Measurements from ENCODE around the gene IL27RA. TPM values are rescaled to one million over a fixed set of nuclear protein-coding genes. Genes with fewer than 3 reads are reported as not detected.

IL27RA gene
- total and polyA plus RNA-seq, 2 experiments from 2014 or later: 7.7 to 11.4 TPM

DNA sequence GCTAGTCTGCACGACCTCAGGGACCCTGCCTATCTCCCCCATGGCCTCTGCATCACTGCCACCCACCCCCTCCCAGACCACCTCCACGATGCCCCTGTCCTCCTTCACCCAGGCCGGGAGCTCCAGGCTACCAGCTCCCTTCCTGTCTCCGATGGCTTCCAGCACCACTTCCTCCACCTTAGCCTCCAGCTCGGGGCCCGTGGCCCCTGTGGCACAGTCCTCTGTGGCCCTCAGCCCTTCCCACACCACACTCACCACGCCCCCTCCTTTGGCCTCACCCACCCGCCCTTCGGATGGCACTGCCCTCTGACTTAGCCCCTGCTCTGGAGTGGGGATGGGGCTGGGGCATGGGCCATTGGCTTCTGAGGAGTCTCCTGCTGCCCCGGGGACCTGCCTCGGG lies 23.2 kb downstream of the IL27RA start:
- Mint-ChIP-seq H3K9me3 (no peaks in the 10 kb centered on the region; the same call in 2 of the 3 replicates), H3K4me3 (no peak overlapping the region), H3K27ac (no peak overlapping the region), H3K36me3 (ENCODE audit: low read depth) (peaks cover 24% of the 10 kb centered on the region), H3K4me1 (peaks cover 9% of the 10 kb centered on the region; the same call in 2 of the 3 replicates), H3K27me3 (ENCODE audit: insufficient read depth, low read depth, poor library complexity) (peaks cover 31% of the 10 kb centered on the region)
- ATAC-seq (no peak), DNase-seq (ENCODE audit: low spot score) (no peak)
- no peak overlapping the region for H3K4me3 ChIP-seq
- H3F3A ChIP-seq (replicated peaks; ENCODE audit: low read depth): no peaks in the 10 kb centered on the region; the same call in 1 of the 2 replicates
- no peak overlapping the region for H3K27ac ChIP-seq (ENCODE audit: low read depth)
- no peak for TF ChIP-seq NANOG (IDR thresholded peaks at IDR 0.05; ENCODE audit: borderline replicate concordance)
- TF ChIP-seq, protein P1, sequence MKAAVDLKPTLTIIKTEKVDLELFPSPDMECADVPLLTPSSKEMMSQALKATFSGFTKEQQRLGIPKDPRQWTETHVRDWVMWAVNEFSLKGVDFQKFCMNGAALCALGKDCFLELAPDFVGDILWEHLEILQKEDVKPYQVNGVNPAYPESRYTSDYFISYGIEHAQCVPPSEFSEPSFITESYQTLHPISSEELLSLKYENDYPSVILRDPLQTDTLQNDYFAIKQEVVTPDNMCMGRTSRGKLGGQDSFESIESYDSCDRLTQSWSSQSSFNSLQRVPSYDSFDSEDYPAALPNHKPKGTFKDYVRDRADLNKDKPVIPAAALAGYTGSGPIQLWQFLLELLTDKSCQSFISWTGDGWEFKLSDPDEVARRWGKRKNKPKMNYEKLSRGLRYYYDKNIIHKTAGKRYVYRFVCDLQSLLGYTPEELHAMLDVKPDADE (IDR thresholded peaks at IDR 0.05): no peak
- H3K4me1 ChIP-seq (ENCODE audit: insufficient read depth): peaks cover 4% of the 10 kb centered on the region; the same call in 1 of the 2 replicates
- no peaks in the 10 kb centered on the region for H3K79me2 ChIP-seq (replicated peaks; ENCODE audit: insufficient read depth)
- H3K36me3 ChIP-seq (ENCODE audit: insufficient read depth): no peaks in the 10 kb centered on the region
- no peak overlapping the region for H3K4me2 ChIP-seq
- no peak overlapping the region for H2AFZ ChIP-seq
- H3K27me3 ChIP-seq (ENCODE audit: insufficient read depth): peaks cover 22% of the 10 kb centered on the region
- H3K9me2 ChIP-seq (ENCODE audit: insufficient read depth): no peaks in the 10 kb centered on the region
- no peaks in the 10 kb centered on the region; the same call in 1 of the 2 replicates for H4K20me1 ChIP-seq (replicated peaks; ENCODE audit: insufficient read depth)

DNA sequence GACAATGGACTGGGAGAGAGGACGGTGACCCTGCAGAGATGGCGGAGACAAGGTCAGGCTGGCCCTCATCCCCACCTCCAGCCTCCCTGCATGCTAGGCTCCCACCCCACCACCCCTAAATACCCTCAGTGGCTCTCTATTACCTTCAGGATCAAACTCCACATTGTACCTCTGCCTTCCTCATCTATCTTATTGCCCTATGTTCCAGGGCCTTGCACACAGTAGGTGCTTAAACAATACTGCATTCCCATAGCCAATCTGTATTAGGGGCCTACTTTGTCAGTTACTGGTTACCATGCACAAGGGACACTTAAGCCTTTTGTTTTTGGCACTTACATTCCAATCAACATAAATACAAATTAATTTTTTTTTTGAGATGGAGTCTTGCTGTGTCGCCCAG lies 23.8 kb downstream of the IL27RA start:
- no peak overlapping the region for H2AFZ ChIP-seq
- TF ChIP-seq EZH2 (IDR thresholded peaks at IDR 0.05; ENCODE audit: low read depth, unreplicated experiment) (no peak), NANOG (IDR thresholded peaks at IDR 0.05; ENCODE audit: borderline replicate concordance) (no peak), STAT1 (IDR thresholded peaks at IDR 0.05; ENCODE audit: unreplicated experiment) (no peak), ZNF331 (CRISPR knock-in tag; IDR thresholded peaks at IDR 0.05; ENCODE audit: low read depth) (no peak), JUNB (IDR thresholded peaks at IDR 0.05; ENCODE audit: unreplicated experiment) (no peak), ZNF114 (CRISPR knock-in tag; IDR thresholded peaks at IDR 0.05) (no peak)
- TF ChIP-seq, protein P2, sequence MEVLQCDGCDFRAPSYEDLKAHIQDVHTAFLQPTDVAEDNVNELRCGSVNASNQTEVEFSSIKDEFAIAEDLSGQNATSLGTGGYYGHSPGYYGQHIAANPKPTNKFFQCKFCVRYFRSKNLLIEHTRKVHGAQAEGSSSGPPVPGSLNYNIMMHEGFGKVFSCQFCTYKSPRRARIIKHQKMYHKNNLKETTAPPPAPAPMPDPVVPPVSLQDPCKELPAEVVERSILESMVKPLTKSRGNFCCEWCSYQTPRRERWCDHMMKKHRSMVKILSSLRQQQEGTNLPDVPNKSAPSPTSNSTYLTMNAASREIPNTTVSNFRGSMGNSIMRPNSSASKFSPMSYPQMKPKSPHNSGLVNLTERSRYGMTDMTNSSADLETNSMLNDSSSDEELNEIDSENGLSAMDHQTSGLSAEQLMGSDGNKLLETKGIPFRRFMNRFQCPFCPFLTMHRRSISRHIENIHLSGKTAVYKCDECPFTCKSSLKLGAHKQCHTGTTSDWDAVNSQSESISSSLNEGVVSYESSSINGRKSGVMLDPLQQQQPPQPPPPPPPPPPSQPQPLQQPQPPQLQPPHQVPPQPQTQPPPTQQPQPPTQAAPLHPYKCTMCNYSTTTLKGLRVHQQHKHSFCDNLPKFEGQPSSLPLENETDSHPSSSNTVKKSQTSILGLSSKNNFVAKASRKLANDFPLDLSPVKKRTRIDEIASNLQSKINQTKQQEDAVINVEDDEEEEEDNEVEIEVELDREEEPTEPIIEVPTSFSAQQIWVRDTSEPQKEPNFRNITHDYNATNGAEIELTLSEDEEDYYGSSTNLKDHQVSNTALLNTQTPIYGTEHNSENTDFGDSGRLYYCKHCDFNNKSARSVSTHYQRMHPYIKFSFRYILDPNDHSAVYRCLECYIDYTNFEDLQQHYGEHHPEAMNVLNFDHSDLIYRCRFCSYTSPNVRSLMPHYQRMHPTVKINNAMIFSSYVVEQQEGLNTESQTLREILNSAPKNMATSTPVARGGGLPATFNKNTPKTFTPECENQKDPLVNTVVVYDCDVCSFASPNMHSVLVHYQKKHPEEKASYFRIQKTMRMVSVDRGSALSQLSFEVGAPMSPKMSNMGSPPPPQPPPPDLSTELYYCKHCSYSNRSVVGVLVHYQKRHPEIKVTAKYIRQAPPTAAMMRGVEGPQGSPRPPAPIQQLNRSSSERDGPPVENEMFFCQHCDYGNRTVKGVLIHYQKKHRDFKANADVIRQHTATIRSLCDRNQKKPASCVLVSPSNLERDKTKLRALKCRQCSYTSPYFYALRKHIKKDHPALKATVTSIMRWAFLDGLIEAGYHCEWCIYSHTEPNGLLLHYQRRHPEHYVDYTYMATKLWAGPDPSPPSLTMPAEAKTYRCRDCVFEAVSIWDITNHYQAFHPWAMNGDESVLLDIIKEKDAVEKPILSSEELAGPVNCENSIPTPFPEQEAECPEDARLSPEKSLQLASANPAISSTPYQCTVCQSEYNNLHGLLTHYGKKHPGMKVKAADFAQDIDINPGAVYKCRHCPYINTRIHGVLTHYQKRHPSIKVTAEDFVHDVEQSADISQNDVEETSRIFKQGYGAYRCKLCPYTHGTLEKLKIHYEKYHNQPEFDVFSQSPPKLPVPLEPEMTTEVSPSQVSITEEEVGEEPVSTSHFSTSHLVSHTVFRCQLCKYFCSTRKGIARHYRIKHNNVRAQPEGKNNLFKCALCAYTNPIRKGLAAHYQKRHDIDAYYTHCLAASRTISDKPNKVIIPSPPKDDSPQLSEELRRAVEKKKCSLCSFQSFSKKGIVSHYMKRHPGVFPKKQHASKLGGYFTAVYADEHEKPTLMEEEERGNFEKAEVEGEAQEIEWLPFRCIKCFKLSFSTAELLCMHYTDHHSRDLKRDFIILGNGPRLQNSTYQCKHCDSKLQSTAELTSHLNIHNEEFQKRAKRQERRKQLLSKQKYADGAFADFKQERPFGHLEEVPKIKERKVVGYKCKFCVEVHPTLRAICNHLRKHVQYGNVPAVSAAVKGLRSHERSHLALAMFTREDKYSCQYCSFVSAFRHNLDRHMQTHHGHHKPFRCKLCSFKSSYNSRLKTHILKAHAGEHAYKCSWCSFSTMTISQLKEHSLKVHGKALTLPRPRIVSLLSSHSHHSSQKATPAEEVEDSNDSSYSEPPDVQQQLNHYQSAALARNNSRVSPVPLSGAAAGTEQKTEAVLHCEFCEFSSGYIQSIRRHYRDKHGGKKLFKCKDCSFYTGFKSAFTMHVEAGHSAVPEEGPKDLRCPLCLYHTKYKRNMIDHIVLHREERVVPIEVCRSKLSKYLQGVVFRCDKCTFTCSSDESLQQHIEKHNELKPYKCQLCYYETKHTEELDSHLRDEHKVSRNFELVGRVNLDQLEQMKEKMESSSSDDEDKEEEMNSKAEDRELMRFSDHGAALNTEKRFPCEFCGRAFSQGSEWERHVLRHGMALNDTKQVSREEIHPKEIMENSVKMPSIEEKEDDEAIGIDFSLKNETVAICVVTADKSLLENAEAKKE (CRISPR knock-in tag; IDR thresholded peaks at IDR 0.05): no peak
- TF ChIP-seq, protein P1 (IDR thresholded peaks at IDR 0.05): no peak
- TF ChIP-seq, protein P3, sequence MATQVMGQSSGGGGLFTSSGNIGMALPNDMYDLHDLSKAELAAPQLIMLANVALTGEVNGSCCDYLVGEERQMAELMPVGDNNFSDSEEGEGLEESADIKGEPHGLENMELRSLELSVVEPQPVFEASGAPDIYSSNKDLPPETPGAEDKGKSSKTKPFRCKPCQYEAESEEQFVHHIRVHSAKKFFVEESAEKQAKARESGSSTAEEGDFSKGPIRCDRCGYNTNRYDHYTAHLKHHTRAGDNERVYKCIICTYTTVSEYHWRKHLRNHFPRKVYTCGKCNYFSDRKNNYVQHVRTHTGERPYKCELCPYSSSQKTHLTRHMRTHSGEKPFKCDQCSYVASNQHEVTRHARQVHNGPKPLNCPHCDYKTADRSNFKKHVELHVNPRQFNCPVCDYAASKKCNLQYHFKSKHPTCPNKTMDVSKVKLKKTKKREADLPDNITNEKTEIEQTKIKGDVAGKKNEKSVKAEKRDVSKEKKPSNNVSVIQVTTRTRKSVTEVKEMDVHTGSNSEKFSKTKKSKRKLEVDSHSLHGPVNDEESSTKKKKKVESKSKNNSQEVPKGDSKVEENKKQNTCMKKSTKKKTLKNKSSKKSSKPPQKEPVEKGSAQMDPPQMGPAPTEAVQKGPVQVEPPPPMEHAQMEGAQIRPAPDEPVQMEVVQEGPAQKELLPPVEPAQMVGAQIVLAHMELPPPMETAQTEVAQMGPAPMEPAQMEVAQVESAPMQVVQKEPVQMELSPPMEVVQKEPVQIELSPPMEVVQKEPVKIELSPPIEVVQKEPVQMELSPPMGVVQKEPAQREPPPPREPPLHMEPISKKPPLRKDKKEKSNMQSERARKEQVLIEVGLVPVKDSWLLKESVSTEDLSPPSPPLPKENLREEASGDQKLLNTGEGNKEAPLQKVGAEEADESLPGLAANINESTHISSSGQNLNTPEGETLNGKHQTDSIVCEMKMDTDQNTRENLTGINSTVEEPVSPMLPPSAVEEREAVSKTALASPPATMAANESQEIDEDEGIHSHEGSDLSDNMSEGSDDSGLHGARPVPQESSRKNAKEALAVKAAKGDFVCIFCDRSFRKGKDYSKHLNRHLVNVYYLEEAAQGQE (IDR thresholded peaks at IDR 0.05; ENCODE audit: unreplicated experiment): no peak

More for the DNA sequence above, 23.8 kb downstream of the IL27RA start:
- Mint-ChIP-seq H3K4me1 (peaks cover 9% of the 10 kb centered on the region; the same call in 2 of the 3 replicates), H3K9me3 (no peaks in the 10 kb centered on the region; the same call in 2 of the 3 replicates), H3K27me3 (ENCODE audit: insufficient read depth, low read depth, poor library complexity) (peaks cover 30% of the 10 kb centered on the region), H3K27ac (no peak overlapping the region), H3K4me3 (no peak overlapping the region), H3K36me3 (ENCODE audit: low read depth) (peaks cover 18% of the 10 kb centered on the region)
- Histone ChIP-seq H3K79me2 (replicated peaks; ENCODE audit: insufficient read depth) (no peaks in the 10 kb centered on the region), H3K27ac (ENCODE audit: low read depth) (no peak overlapping the region), H3K27me3 (ENCODE audit: insufficient read depth) (peaks cover 25% of the 10 kb centered on the region), H3K4me1 (ENCODE audit: insufficient read depth) (peaks cover 4% of the 10 kb centered on the region; the same call in 1 of the 2 replicates), H3K4me2 (no peak overlapping the region), H3K9me2 (ENCODE audit: insufficient read depth) (no peaks in the 10 kb centered on the region), H3K36me3 (ENCODE audit: insufficient read depth) (no peaks in the 10 kb centered on the region), H4K20me1 (replicated peaks; ENCODE audit: insufficient read depth) (no peaks in the 10 kb centered on the region; the same call in 1 of the 2 replicates), H3F3A (replicated peaks; ENCODE audit: low read depth) (no peaks in the 10 kb centered on the region; the same call in 1 of the 2 replicates), H3K4me3 (no peak overlapping the region)
- ATAC-seq (no peak), DNase-seq (ENCODE audit: low spot score) (no peak)

Data from GM23338 (cell line).